NCI-H187 treated with DMSO at 0.1 percent for 48 hours (cell line): ENCODE results near the gene VPS8.

Experiments
- DNase-seq: peaks from one replicate; lab custom pipeline; 2025; lab: John Stamatoyannopoulos, UW

Gene VPS8

DNA sequence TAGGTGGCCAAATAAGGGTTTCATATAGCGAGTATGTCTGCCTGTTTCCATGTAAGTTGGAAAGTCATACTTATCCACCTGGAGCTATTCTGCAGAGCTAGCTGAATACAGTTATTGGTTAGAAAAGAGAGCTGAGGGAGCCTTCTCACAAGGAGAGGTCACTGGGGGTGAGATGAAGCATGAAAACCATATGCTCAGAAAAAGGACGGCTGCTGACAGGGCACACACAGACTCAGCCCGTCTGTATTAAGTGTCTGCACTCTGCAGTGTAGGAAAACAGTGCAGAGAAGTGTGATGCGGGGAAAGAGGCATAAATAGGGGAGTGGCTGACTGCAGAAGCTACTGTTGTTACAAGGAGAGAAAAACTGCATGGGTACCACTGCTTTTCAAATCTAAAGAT is 282.7 kb downstream of the VPS8 start:
- DNase-seq = no peak
